IPS-NIHi7 (cell line): ENCODE measurements around the gene FOLR3.
"Not testable (repeated sequence)": the region's sequence is repeated elsewhere in the genome, so short reads cannot be mapped to it uniquely, and the experiment has no call there.

ENCODE experiments used
- DNase-seq: peaks from one replicate; pipeline ENCODE4 v3.0.0; 2012; ENCODE audit warnings: mixed read lengths; ENCODE audit errors: extremely low spot score

The FOLR3 gene

GRCh38 chr11:72162891-72163492, 27.5 kb downstream of the FOLR3 start:
- no peak for DNase-seq

GRCh38 chr11:72164187-72164586, 28.7 kb downstream of the FOLR3 start:
- not testable (repeated sequence) for DNase-seq

GRCh38 chr11:72169046-72169555, 33.6 kb downstream of the FOLR3 start:
- DNase-seq, result not testable (repeated sequence)

- DNase-seq, result not testable (repeated sequence)
Observed at GRCh38 chr11:72169754-72170153, 34.2 kb downstream of the FOLR3 start.

GRCh38 chr11:72172043-72172442, 36.5 kb downstream of the FOLR3 start:
- DNase-seq, result not testable (repeated sequence)

GRCh38 chr11:72173291-72173690, 37.8 kb downstream of the FOLR3 start:
- DNase-seq, result no peak

- DNase-seq, result no peak
Observed at GRCh38 chr11:72174302-72175070, 39.0 kb downstream of the FOLR3 start.

- no peak for DNase-seq
Observed at GRCh38 chr11:72177656-72178055, 42.1 kb downstream of the FOLR3 start.

- DNase-seq, result no peak
Observed at GRCh38 chr11:72179049-72179803, 43.7 kb downstream of the FOLR3 start.

GRCh38 chr11:72179804-72180396, 44.4 kb downstream of the FOLR3 start:
- no peak for DNase-seq

- not testable (repeated sequence) for DNase-seq
Observed at GRCh38 chr11:72180892-72181552, 45.5 kb downstream of the FOLR3 start.

- peak; percentile 50 for DNase-seq
Observed at GRCh38 chr11:72181553-72181958, 46.0 kb downstream of the FOLR3 start.

- no peak for DNase-seq
Observed at GRCh38 chr11:72188267-72188666, 52.7 kb downstream of the FOLR3 start.
